A549 (cell line): Measurements from ENCODE around the gene RBBP5. TPM values are rescaled to one million over a fixed set of nuclear protein-coding genes. Genes with fewer than 3 reads are reported as not detected.

ENCODE experiments used
- ATAC-seq, 2 experiments: fragments of 200-7000 bp in 1 of 2; fragments of >200 bp in 1 of 2; cut with Nextera tagmentation in 1 of 2; cut with Tn5 transposase in 1 of 2; 3 replicates each; pipeline versions ENCODE4 v1.8.0 to v1.9.1; 2018 to 2020; ENCODE audit warnings: mild to moderate bottlenecking in 1 of 2, moderate library complexity in 1 of 2
- CTCF ChIA-PET: fragments of 300-600 bp; sonication (Branson Sonifier 250); formaldehyde crosslinking; extraction: SDS; loops from one replicate; lab custom pipeline; 2021; ENCODE audit warnings: antibody characterized with exemption, inconsistent platforms; lab: Yijun Ruan, JAX
- POLR2A ChIA-PET: fragments of 350-600 bp; formaldehyde crosslinking; extraction: SDS; loops from one replicate; lab custom pipeline; 2021; ENCODE audit warnings: antibody characterized with exemption, inconsistent platforms; lab: Yijun Ruan, JAX
- DNase-seq, 2 experiments: peaks; one replicate each; pipeline versions ENCODE4 v3.0.0 to v3.0.0-alpha.2; 2011 to 2016; ENCODE audit warnings: low read depth in 1 of 2, low spot score in 1 of 2
- FAIRE-seq: peaks from 2 replicates; lab custom pipeline; 2011; peaks lifted over from hg19 to GRCh38; lab: Jason Lieb, UNC
- H3K27ac ChIP-seq, 2 experiments: fragments of >200 bp; sonication (Bioruptor Twin); formaldehyde crosslinking; 3 replicates each; pipeline ENCODE4 v1.5.1; 2016 to 2017
- H3K4me1 ChIP-seq: fragments of >200 bp; sonication (Bioruptor Twin); formaldehyde crosslinking; 3 replicates; pipeline ENCODE4 v1.6.1; 2016
- H3K4me2 ChIP-seq: fragments of >200 bp; sonication (Bioruptor Twin); formaldehyde crosslinking; 3 replicates; pipeline ENCODE4 v1.6.1; 2016
- H3K4me3 ChIP-seq: fragments of >200 bp; sonication (Bioruptor Twin); formaldehyde crosslinking; 3 replicates; pipeline ENCODE4 v1.5.1; 2016
- H3K9me3 ChIP-seq: fragments of >200 bp; sonication (Bioruptor Twin); formaldehyde crosslinking; 3 replicates; pipeline ENCODE4 v1.6.1; 2016
- CBX2 ChIP-seq: fragments of 200-600 bp; sonication (generic); IDR thresholded peaks from 2 replicates; pipeline ENCODE4 v1.6.1; 2016; ENCODE audit warnings: low read depth, mild to moderate bottlenecking, borderline replicate concordance
- CEBPB ChIP-seq, 2 experiments: fragments of >200 bp in 1 of 2; sonication (Bioruptor Twin) in 1 of 2; formaldehyde crosslinking in 1 of 2; IDR thresholded peaks; 2 replicates each; pipeline ENCODE4 v1.6.1; 2012 to 2016
- CHD2 ChIP-seq: fragments of 150-350 bp; IDR thresholded peaks from 2 replicates; pipeline ENCODE4 v1.6.1; 2014; ENCODE audit warnings: low read length; ENCODE audit not compliant: partially characterized antibody
- CHD4 ChIP-seq: fragments of 200-600 bp; sonication (generic); IDR thresholded peaks from 2 replicates; pipeline ENCODE4 v1.6.1; 2016; ENCODE audit warnings: antibody characterized with exemption, mild to moderate bottlenecking, borderline replicate concordance
- EHMT2 ChIP-seq: fragments of 200-600 bp; sonication (generic); IDR thresholded peaks from 2 replicates; pipeline ENCODE4 v1.6.1; 2016; ENCODE audit warnings: antibody characterized with exemption, low read depth, mild to moderate bottlenecking, moderate library complexity
- FOSB ChIP-seq: fragments of 250-450 bp; sonication (Bioruptor Pico); IDR thresholded peaks from 2 replicates; pipeline ENCODE4 v1.5.0; 2020; ENCODE audit warnings: mild to moderate bottlenecking, moderate library complexity
- FOXS1 ChIP-seq: fragments of 250-450 bp; sonication (Bioruptor Pico); IDR thresholded peaks from 2 replicates; pipeline ENCODE4 v1.5.0; 2020; ENCODE audit warnings: mild to moderate bottlenecking, moderate library complexity
- HOXA7 ChIP-seq: fragments of 250-450 bp; sonication (Bioruptor Pico); IDR thresholded peaks from 2 replicates; pipeline ENCODE4 v1.5.0; 2020; ENCODE audit warnings: mild to moderate bottlenecking, moderate library complexity
- HOXB13 ChIP-seq: fragments of 250-450 bp; sonication (Bioruptor Pico); IDR thresholded peaks from 2 replicates; pipeline ENCODE4 v1.5.0; 2020; ENCODE audit warnings: low read depth, mild to moderate bottlenecking, moderate library complexity
- JUNB ChIP-seq: fragments of >200 bp; sonication (Bioruptor Twin); formaldehyde crosslinking; IDR thresholded peaks from 2 replicates; pipeline ENCODE4 v1.6.1; 2016
- KDM1A ChIP-seq: fragments of 200-600 bp; sonication (generic); IDR thresholded peaks from 2 replicates; pipeline ENCODE4 v1.6.1; 2016; ENCODE audit warnings: low read depth, mild to moderate bottlenecking
- MAZ ChIP-seq: fragments of 150-350 bp; IDR thresholded peaks from 2 replicates; pipeline ENCODE4 v1.6.1; 2014; ENCODE audit warnings: antibody characterized with exemption, low read depth, low read length, borderline replicate concordance
- MYC ChIP-seq: IDR thresholded peaks from 2 replicates; pipeline ENCODE4 v1.6.1; 2012; ENCODE audit warnings: mild to moderate bottlenecking, inconsistent platforms, low read length, improper control_type of control experiment, borderline replicate concordance
- POLR2A ChIP-seq: IDR thresholded peaks from 2 replicates; pipeline ENCODE4 v1.6.1; 2012; ENCODE audit warnings: mild to moderate bottlenecking, low read length
- RCOR1 ChIP-seq: fragments of 150-350 bp; IDR thresholded peaks from 2 replicates; pipeline ENCODE4 v1.6.1; 2014; ENCODE audit warnings: antibody characterized with exemption, low read length, low read depth
- REST ChIP-seq: fragments of 200-600 bp; sonication (generic); IDR thresholded peaks from 2 replicates; pipeline ENCODE4 v1.6.1; 2016; ENCODE audit warnings: antibody characterized with exemption, mild to moderate bottlenecking, moderate library complexity
- RNF2 ChIP-seq: fragments of 200-600 bp; sonication (generic); IDR thresholded peaks from 2 replicates; pipeline ENCODE4 v1.6.1; 2016; ENCODE audit warnings: low read depth, mild to moderate bottlenecking, antibody characterized with exemption, moderate library complexity, borderline replicate concordance
- TFCP2L1 ChIP-seq: fragments of 250-450 bp; sonication (Bioruptor Pico); IDR thresholded peaks from 2 replicates; pipeline ENCODE4 v1.5.0; 2021; ENCODE audit warnings: mild to moderate bottlenecking
- TP53 ChIP-seq: fragments of 250-450 bp; sonication (Bioruptor Pico); IDR thresholded peaks from 2 replicates; pipeline ENCODE4 v1.5.0; 2021; ENCODE audit warnings: mild to moderate bottlenecking, moderate library complexity
- USF2 ChIP-seq: fragments of 450-650 bp; IDR thresholded peaks from 2 replicates; pipeline ENCODE4 v1.6.1; 2014; ENCODE audit warnings: antibody characterized with exemption
- ZC3H11A ChIP-seq: fragments of 450-650 bp; IDR thresholded peaks from 2 replicates; pipeline ENCODE4 v1.6.1; 2014; ENCODE audit warnings: antibody characterized with exemption, mild to moderate bottlenecking
- ZNF302 ChIP-seq: fragments of 250-450 bp; sonication (Bioruptor Pico); IDR thresholded peaks from 2 replicates; pipeline ENCODE4 v1.9.0; 2021; ENCODE audit warnings: inconsistent platforms, mild to moderate bottlenecking, moderate library complexity
- ZSCAN20 ChIP-seq: fragments of 250-450 bp; sonication (Bioruptor Pico); IDR thresholded peaks from 2 replicates; pipeline ENCODE4 v1.8.0; 2022; ENCODE audit warnings: mild to moderate bottlenecking, moderate library complexity
- WGBS: methylation state at CpG from one replicate; pipeline ENCODE4 v1.1.6; 2017; ENCODE audit errors: missing lambda C conversion rate; 5-methylcytosine and 5-hydroxymethylcytosine counted together
- polyA plus RNA-seq, 4 experiments: library from polyadenylated mRNA; depleted of rRNA in 3 of 4; stranded (reverse); fragments of >200 nt; fragmentation: RNase III in 1 of 4; extraction: RNeasy Plus Mini Kit Qiagen cat#74134 plus additional on column Dnase treatment in 1 of 4; gene quantifications; 2 replicates in 3 of 4; 3 replicates in 1 of 4; pipeline ENCODE4 v1.2.3, GENCODE V29; 2011 to 2017

The RBBP5 gene
- polyA plus RNA-seq, 2 of the 4 experiments (the other 2 are of a cell fraction): 15.9 to 21.8 TPM

GRCh38 chr1:205147191-205147835 lies 25.5 kb upstream of the RBBP5 start:
- ChIA-PET POLR2A (no interaction called here), CTCF (interaction anchor here (1.0 to 2.0 kb wide), 8 partner anchors 12 to 158 kb away, joined by 3 to 8 read pairs (median 4); partner anchors contain the start of gene RBBP5)
- peaks cover 25% of the 10 kb centered on the region for H3K4me1 ChIP-seq
- 68% methylated on average over 6 of the region's 6 CpGs for WGBS
- ATAC-seq (peak; percentile 20 to 70; a peak in 4 of 6 replicates), FAIRE-seq (no peak), DNase-seq (peak in 1 of 2 experiments; percentile 43)
- peak overlapping the region; percentile 12; the same call in 1 of the 3 replicates for H3K4me2 ChIP-seq
- TF ChIP-seq USF2 (no peak), CBX2 (no peak), CHD4 (no peak), EHMT2 (no peak), ZC3H11A (no peak), FOSB (CRISPR knock-in tag) (no peak), FOXS1 (no peak), HOXA7 (CRISPR knock-in tag) (no peak)
- peak overlapping the region; percentile 25 to 66; a peak in 4 of 6 replicates for H3K27ac ChIP-seq
- no peak overlapping the region for H3K4me3 ChIP-seq
- H3K9me3 ChIP-seq: no peaks in the 10 kb centered on the region

- no peak for DNase-seq
- ATAC-seq: 0 out of 6 replicates have a peak, but pooled peaks of 1 of the 2 experiments have one; percentile 10
- TF ChIP-seq POLR2A (no peak), TFCP2L1 (no peak), REST (no peak), MAZ (no peak), MYC (no peak), TP53 (CRISPR knock-in tag) (no peak), FOXS1 (no peak), HOXB13 (CRISPR knock-in tag) (no peak), CEBPB (IDR thresholded peaks at IDR 0.05) (no peak), RCOR1 (no peak), ZNF302 (CRISPR knock-in tag) (no peak), ZSCAN20 (no peak), KDM1A (no peak), RNF2 (no peak), CHD2 (no peak), JUNB (no peak)
- peak overlapping the region; percentile 36 for H3K4me2 ChIP-seq
- POLR2A ChIA-PET: interaction anchor here (0.6 to 1.7 kb wide), 2 partner anchors 23 to 27 kb away, joined by 4 read pairs; partner anchors contain the start of gene RBBP5
- no peak overlapping the region for H3K4me3 ChIP-seq
- FAIRE-seq: no peak
- 13% methylated on average over 1 of the region's 1 CpG for WGBS
- no peaks in the 10 kb centered on the region for H3K9me3 ChIP-seq
- H3K27ac ChIP-seq: peak overlapping the region in 1 of 2 experiments; percentile 50; a peak in 2 of 6 replicates
- CTCF ChIA-PET: interaction anchor here (0.8 to 2.9 kb wide), 7 partner anchors 13 to 156 kb away, joined by 3 to 19 read pairs (median 4); partner anchors contain the start of gene RBBP5
- H3K4me1 ChIP-seq: peaks cover 25% of the 10 kb centered on the region
Measured at GRCh38 chr1:205144751-205145150, 23.0 kb upstream of the RBBP5 start.
